Stomach (tissue), 9 donors: ENCODE measurements around the gene LRP1B. TPM values are rescaled to one million over a fixed set of nuclear protein-coding genes. Genes with fewer than 3 reads are reported as not detected.

Experiments
- DNase-seq, 2 donors: peaks; one replicate each; pipeline versions ENCODE4 v3.0.0 to v3.0.0-alpha.2; 2013 to 2019
- H3K27ac ChIP-seq, 5 donors: fragments of 200-600 bp in 4 of 5; sonication (generic) in 4 of 5; one replicate each; pipeline ENCODE4 v1.5.1; 2013 to 2019; ENCODE audit warnings: mild to moderate bottlenecking in 1 of 5, moderate library complexity in 1 of 5
- H3K27me3 ChIP-seq, 3 donors: fragments of 200-600 bp; sonication (generic); one replicate each; pipeline ENCODE4 v1.5.1; 2017 to 2019; ENCODE audit warnings: mixed run types in 1 of 3
- H3K36me3 ChIP-seq, 4 donors: fragments of 200-600 bp; sonication (generic); 1 replicate in 3 of 4; 2 replicates in 1 of 4; pipeline ENCODE4 v1.5.1; 2016 to 2019
- H3K4me1 ChIP-seq, 4 donors: fragments of 200-600 bp; sonication (generic); one replicate each; pipeline ENCODE4 v1.5.1; 2016 to 2019
- H3K4me3 ChIP-seq, 4 donors: fragments of 200-600 bp; sonication (generic) in 3 of 4; one replicate each; pipeline ENCODE4 v1.5.1; 2016 to 2019; ENCODE audit warnings: mild to moderate bottlenecking in 1 of 4
- H3K9me3 ChIP-seq, 4 donors: fragments of 200-600 bp; sonication (generic); one replicate each; pipeline ENCODE4 v1.5.1; 2016 to 2019
- EP300 ChIP-seq: sonication (generic); formaldehyde crosslinking; IDR thresholded peaks from one replicate; pipeline ENCODE4 v1.6.1; 2017; ENCODE audit warnings: antibody characterized with exemption
- POLR2A ChIP-seq, 4 donors: fragments of 450-650 bp; IDR thresholded peaks; one replicate each; pipeline ENCODE4 v1.6.1; 2016; ENCODE audit warnings: antibody characterized with exemption in 4 of 4, control low read depth in 2 of 4, mild to moderate bottlenecking in 1 of 4, moderate library complexity in 1 of 4
- POLR2AphosphoS5 ChIP-seq, 3 donors: sonication (generic); formaldehyde crosslinking; IDR thresholded peaks; one replicate each; pipeline ENCODE4 v1.6.1; 2016; ENCODE audit warnings: antibody characterized with exemption in 3 of 3
- WGBS, 5 donors: extraction: QIAGEN DNeasy Blood & Tissue Kit in 3 of 5; methylation state at CpG; one replicate each; pipeline versions ENCODE4 v1.1.5 to v1.1.7; 2013 to 2018; 5-methylcytosine and 5-hydroxymethylcytosine counted together
- intact Hi-C: fragments of 100-400 bp; cut with DNase I; formaldehyde crosslinking; loops from one replicate; pipeline ENCODE4 v1.15.1; 2023; ENCODE audit warnings: low total_unique reads
- polyA plus RNA-seq, 3 donors: library from polyadenylated mRNA; stranded (reverse); fragments of 200-250 nt; gene quantifications; one replicate each; pipeline ENCODE4 v1.2.3, GENCODE V29; 2013
- total RNA-seq, 5 donors: library from RNA; depleted of rRNA; stranded (reverse); fragments of >200 nt; gene quantifications; one replicate each; pipeline versions ENCODE4 v1.1.0 to v1.2.3, GENCODE V29; 2014 to 2016
- TF ChIP-seq, protein P1 (sequence below), 7 experiments: fragments of 450-650 bp in 4 of 7; fragments of 200-600 bp in 3 of 7; sonication (generic) in 3 of 7; IDR thresholded peaks; one replicate each; pipeline ENCODE4 v1.5.1; 2016 to 2019; ENCODE audit warnings: antibody characterized with exemption in 7 of 7, control low read depth in 2 of 7, mild to moderate bottlenecking in 1 of 7
- donor health status: healthy with polysubstance abuse.
- donor health status: Bipolar disorder and iron deficiency.
- donor health status: healthy.

The LRP1B gene
- total and polyA plus RNA-seq, 8 donors, result under 0.01 to 9.0 (median 0.38) TPM

DNA sequence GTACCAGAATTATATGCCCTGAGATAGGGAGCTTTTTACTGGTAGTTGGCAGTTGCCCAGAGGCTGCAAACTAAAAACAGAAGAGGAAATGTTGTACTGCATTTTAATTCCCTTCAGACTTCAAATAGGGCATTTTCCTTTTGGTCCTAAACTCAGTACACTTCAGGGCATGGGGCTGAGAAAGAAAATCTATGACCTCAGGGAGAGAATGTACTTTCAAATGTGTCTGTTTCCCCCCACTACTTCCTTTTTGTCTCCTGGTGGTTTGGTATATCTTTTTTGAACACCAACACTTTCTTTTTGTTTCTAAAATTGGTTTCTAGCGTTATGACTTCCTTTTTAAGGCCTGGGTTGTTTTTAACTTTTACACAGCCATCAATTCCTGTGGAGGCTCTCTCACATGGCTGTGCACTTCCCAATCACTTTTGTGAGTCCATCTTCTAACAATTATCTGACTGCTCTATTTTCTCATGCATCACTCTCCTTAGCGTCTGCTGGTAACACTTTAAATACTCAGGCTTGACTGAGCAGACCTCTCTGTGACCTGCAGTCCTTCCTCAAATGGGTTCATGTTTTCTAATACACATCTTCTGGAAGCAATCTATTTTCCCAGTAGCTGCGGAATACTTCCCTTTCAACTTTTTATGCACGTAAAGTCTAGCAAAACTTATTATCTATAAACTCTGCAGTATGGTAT lies 596.0 kb downstream of the LRP1B start:
- no peaks in the 10 kb centered on the region for H3K27me3 ChIP-seq
- H3K4me1 ChIP-seq, result peaks cover 0 to 3% (median 0%) of the 10 kb centered on the region in 4 donors
- no peak overlapping the region for H3K27ac ChIP-seq
- peak in 1 of 2 donors; percentile 10 for DNase-seq
- no peaks in the 10 kb centered on the region for H3K9me3 ChIP-seq
- intact Hi-C loops, result no loop called here
- H3K36me3 ChIP-seq, result no peaks in the 10 kb centered on the region
- no peak overlapping the region for H3K4me3 ChIP-seq
- TF ChIP-seq POLR2AphosphoS5 (IDR thresholded peaks at IDR 0.05) (no peak), EP300 (no peak)
- TF ChIP-seq, protein P1, sequence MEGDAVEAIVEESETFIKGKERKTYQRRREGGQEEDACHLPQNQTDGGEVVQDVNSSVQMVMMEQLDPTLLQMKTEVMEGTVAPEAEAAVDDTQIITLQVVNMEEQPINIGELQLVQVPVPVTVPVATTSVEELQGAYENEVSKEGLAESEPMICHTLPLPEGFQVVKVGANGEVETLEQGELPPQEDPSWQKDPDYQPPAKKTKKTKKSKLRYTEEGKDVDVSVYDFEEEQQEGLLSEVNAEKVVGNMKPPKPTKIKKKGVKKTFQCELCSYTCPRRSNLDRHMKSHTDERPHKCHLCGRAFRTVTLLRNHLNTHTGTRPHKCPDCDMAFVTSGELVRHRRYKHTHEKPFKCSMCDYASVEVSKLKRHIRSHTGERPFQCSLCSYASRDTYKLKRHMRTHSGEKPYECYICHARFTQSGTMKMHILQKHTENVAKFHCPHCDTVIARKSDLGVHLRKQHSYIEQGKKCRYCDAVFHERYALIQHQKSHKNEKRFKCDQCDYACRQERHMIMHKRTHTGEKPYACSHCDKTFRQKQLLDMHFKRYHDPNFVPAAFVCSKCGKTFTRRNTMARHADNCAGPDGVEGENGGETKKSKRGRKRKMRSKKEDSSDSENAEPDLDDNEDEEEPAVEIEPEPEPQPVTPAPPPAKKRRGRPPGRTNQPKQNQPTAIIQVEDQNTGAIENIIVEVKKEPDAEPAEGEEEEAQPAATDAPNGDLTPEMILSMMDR (IDR thresholded peaks at IDR 0.05), result no peak
- 54 to 72% (median 66%) methylated on average over 4 of the region's 4 CpGs for WGBS, 5 donors

DNA sequence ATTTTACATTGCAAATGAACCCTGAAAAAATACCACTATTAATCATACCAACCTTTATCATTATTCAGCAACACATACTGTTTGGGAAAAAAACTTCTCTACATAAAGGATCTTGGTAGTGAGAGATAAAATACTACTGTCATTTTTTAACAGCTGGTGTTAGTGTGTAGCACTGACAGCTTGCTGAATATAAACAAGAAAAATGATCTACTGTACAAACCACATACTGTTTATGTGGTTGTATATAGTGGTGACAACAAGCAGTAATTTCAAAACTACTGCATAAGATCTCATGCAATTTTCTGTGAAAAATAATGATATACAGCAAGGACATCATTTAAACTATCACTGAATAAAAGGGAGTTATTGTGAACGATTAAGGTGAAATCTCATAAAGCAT lies 601.2 kb downstream of the LRP1B start:
- no peak overlapping the region for H3K4me3 ChIP-seq
- intact Hi-C loops, result no loop called here
- no peaks in the 10 kb centered on the region for H3K36me3 ChIP-seq
- no peaks in the 10 kb centered on the region for H3K27me3 ChIP-seq
- no peaks in the 10 kb centered on the region for H3K9me3 ChIP-seq
- WGBS, 5 donors, result 74 to 83% (median 76%) methylated on average over 1 of the region's 1 CpG
- no peak for DNase-seq
- TF ChIP-seq EP300, result no peak
- TF ChIP-seq POLR2AphosphoS5 (IDR thresholded peaks at IDR 0.05), result no peak
- no peak for TF ChIP-seq POLR2A (IDR thresholded peaks at IDR 0.05)
- TF ChIP-seq, protein P1 (IDR thresholded peaks at IDR 0.05), result no peak
- peaks cover 0 to 3% (median 0%) of the 10 kb centered on the region in 4 donors for H3K4me1 ChIP-seq
- no peak overlapping the region for H3K27ac ChIP-seq

DNA sequence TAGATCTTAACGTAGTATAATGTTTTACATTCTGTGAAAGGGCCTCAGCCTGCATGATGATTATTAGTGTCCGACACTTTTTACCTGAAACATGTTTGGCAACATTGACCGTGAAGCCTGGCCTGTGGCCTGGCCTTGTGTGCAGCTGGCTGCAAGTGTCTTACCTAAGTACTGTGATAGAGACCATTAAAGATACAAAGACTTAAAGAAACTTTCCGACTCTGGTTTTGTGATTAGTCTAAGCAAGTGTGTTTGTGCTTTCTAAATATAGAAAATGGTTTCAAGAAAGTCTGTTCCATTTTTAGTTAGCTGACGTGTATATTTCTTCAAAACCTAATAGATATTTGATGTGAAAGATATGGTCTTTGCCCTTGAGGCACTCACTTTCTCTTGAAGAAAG lies 601.8 kb downstream of the LRP1B start:
- no peak overlapping the region for H3K27ac ChIP-seq
- H3K4me1 ChIP-seq, result peaks cover 0 to 3% (median 0%) of the 10 kb centered on the region in 4 donors
- no peaks in the 10 kb centered on the region for H3K27me3 ChIP-seq
- TF ChIP-seq, protein P1 (IDR thresholded peaks at IDR 0.05), result no peak
- TF ChIP-seq POLR2A (IDR thresholded peaks at IDR 0.05) (no peak), POLR2AphosphoS5 (IDR thresholded peaks at IDR 0.05) (no peak), EP300 (no peak)
- WGBS, 5 donors, result 26 to 44% (median 31%) methylated on average over 5 of the region's 5 CpGs
- no peak for DNase-seq
- intact Hi-C loops, result no loop called here
- H3K36me3 ChIP-seq, result no peaks in the 10 kb centered on the region
- H3K4me3 ChIP-seq, result no peak overlapping the region
- H3K9me3 ChIP-seq, result no peaks in the 10 kb centered on the region

DNA sequence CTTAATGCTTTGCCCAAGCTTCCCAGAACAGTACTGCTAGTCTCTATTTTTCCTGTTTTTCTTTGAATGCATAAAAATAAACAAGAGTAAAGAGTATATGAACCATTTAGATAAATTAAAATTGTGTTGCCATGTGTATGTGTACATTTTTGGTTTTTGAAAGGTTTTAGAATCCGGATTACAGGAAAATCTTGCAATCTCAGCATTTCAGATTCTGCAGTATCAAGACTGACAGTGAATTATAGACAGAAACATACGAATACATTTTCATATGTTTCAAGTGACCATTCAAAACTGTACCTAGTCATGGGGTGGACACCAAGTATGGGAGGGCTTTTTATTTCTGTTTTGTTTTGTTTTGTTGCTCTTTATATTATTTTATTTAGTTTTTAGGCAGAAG lies 604.1 kb downstream of the LRP1B start:
- no peaks in the 10 kb centered on the region for H3K9me3 ChIP-seq
- H3K27ac ChIP-seq, result no peak overlapping the region
- peaks cover 0 to 3% (median 0%) of the 10 kb centered on the region in 4 donors for H3K4me1 ChIP-seq
- no peaks in the 10 kb centered on the region for H3K36me3 ChIP-seq
- 81 to 92% (median 86%) methylated on average over 2 of the region's 2 CpGs for WGBS, 5 donors
- TF ChIP-seq EP300 (no peak), POLR2A (IDR thresholded peaks at IDR 0.05) (no peak), POLR2AphosphoS5 (IDR thresholded peaks at IDR 0.05) (no peak)
- TF ChIP-seq, protein P1 (IDR thresholded peaks at IDR 0.05), result no peak
- H3K27me3 ChIP-seq, result no peaks in the 10 kb centered on the region
- intact Hi-C loops, result no loop called here
- DNase-seq, result no peak
- H3K4me3 ChIP-seq, result no peak overlapping the region
